Measurements from ENCODE around the gene UBE2D2. TPM values are rescaled to one million over a fixed set of nuclear protein-coding genes. Genes with fewer than 3 reads are reported as not detected.

Gene UBE2D2
- total RNA-seq, 1 experiment from 2014 or later: 222 TPM

DNA sequence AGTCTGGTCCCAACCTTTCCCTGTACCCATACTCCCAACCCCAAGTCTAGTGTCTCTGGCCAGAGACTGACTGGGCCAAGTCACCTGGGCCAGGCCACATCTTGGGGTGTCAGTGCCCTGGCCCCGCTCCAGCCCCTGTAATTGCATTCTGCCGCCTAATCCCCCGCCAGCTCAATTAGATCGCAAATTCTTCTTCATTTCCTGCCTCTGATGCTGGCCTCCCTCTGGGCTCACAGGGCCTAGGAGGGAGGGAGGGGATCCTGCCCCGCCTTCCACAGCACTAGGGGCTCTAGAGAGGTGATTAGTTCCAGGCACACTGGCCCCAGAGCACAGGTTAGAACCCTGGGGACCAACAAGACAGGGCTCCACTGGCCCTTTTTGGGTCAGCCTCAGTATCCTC is 92.5 kb downstream of the UBE2D2 start:
- H3K27ac ChIP-seq (ENCODE audit: low read length): peak overlapping the region; percentile 82
- POLR2A ChIA-PET: no interaction called here

GRCh38 chr5:139654464-139654863 is 93.3 kb downstream of the UBE2D2 start:
- intact Hi-C loops (cut with micrococcal nuclease; ENCODE audit: unreplicated experiment): loop anchor here (5.0 kb wide), 1 partner anchor 38 kb away; no protein-coding TSS in a partner anchor
- Histone ChIP-seq H3K36me3 (ENCODE audit: control insufficient read depth, insufficient read depth, low read length) (no peaks in the 10 kb centered on the region; the same call in 1 of the 2 replicates), H3K27me3 (ENCODE audit: control insufficient read depth, insufficient read depth, low read length) (no peaks in the 10 kb centered on the region), H3K27ac (ENCODE audit: low read length) (peak overlapping the region; percentile 82), H3K9me3 (ENCODE audit: control insufficient read depth, insufficient read depth, low read depth, low read length) (no peaks in the 10 kb centered on the region), H3K4me1 (ENCODE audit: control insufficient read depth, insufficient read depth, low read length) (peaks cover 73% of the 10 kb centered on the region), H3K4me3 (ENCODE audit: low read depth in 2 of 2, low read length in 2 of 2) (peak overlapping the region in 1 of 2 experiments; percentile 15; a peak in 2 of 4 replicates)
- DNase-seq (ENCODE audit: low read depth, low spot score) (no peak), ATAC-seq (no peak)
- no peak for TF ChIP-seq POLR2AphosphoS5 (IDR thresholded peaks at IDR 0.05; ENCODE audit: low read depth, low read length)
- no peak for TF ChIP-seq SIN3A (IDR thresholded peaks at IDR 0.05; ENCODE audit: borderline replicate concordance, insufficient read depth, low read depth, low read length)
- TF ChIP-seq, protein P1, sequence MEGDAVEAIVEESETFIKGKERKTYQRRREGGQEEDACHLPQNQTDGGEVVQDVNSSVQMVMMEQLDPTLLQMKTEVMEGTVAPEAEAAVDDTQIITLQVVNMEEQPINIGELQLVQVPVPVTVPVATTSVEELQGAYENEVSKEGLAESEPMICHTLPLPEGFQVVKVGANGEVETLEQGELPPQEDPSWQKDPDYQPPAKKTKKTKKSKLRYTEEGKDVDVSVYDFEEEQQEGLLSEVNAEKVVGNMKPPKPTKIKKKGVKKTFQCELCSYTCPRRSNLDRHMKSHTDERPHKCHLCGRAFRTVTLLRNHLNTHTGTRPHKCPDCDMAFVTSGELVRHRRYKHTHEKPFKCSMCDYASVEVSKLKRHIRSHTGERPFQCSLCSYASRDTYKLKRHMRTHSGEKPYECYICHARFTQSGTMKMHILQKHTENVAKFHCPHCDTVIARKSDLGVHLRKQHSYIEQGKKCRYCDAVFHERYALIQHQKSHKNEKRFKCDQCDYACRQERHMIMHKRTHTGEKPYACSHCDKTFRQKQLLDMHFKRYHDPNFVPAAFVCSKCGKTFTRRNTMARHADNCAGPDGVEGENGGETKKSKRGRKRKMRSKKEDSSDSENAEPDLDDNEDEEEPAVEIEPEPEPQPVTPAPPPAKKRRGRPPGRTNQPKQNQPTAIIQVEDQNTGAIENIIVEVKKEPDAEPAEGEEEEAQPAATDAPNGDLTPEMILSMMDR (IDR thresholded peaks at IDR 0.05): no peak
- TF ChIP-seq, protein P2, sequence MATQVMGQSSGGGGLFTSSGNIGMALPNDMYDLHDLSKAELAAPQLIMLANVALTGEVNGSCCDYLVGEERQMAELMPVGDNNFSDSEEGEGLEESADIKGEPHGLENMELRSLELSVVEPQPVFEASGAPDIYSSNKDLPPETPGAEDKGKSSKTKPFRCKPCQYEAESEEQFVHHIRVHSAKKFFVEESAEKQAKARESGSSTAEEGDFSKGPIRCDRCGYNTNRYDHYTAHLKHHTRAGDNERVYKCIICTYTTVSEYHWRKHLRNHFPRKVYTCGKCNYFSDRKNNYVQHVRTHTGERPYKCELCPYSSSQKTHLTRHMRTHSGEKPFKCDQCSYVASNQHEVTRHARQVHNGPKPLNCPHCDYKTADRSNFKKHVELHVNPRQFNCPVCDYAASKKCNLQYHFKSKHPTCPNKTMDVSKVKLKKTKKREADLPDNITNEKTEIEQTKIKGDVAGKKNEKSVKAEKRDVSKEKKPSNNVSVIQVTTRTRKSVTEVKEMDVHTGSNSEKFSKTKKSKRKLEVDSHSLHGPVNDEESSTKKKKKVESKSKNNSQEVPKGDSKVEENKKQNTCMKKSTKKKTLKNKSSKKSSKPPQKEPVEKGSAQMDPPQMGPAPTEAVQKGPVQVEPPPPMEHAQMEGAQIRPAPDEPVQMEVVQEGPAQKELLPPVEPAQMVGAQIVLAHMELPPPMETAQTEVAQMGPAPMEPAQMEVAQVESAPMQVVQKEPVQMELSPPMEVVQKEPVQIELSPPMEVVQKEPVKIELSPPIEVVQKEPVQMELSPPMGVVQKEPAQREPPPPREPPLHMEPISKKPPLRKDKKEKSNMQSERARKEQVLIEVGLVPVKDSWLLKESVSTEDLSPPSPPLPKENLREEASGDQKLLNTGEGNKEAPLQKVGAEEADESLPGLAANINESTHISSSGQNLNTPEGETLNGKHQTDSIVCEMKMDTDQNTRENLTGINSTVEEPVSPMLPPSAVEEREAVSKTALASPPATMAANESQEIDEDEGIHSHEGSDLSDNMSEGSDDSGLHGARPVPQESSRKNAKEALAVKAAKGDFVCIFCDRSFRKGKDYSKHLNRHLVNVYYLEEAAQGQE (IDR thresholded peaks at IDR 0.05; ENCODE audit: insufficient read depth in 1 of 2, low read depth in 2 of 2, low read length in 1 of 2): no peak
- no peak for TF ChIP-seq TCF7L2 (IDR thresholded peaks at IDR 0.05; ENCODE audit: low read depth, low read length)
- ChIA-PET POLR2A (interaction anchor here (0.5 to 0.6 kb wide), 2 partner anchors 46 to 51 kb away, joined by 3 read pairs; no protein-coding TSS in a partner anchor), CTCF (interaction anchor here (0.8 to 1.0 kb wide), 2 partner anchors 13 to 21 kb away, joined by 3 read pairs; no protein-coding TSS in a partner anchor)
- no TSS peak for BruUV-seq (replicated peaks)
- in situ Hi-C loops (cut with HindIII; ENCODE audit: low pct_unique_long_range_greater_than_20kb, low sequenced_read_pairs): no loop called here

More for the DNA sequence above, 92.5 kb downstream of the UBE2D2 start:
- Histone ChIP-seq H3K4me1 (ENCODE audit: control insufficient read depth, insufficient read depth, low read length) (peaks cover 64% of the 10 kb centered on the region), H3K27me3 (ENCODE audit: control insufficient read depth, insufficient read depth, low read length) (no peaks in the 10 kb centered on the region), H3K36me3 (ENCODE audit: control insufficient read depth, insufficient read depth, low read length) (no peaks in the 10 kb centered on the region; the same call in 1 of the 2 replicates), H3K9me3 (ENCODE audit: control insufficient read depth, insufficient read depth, low read depth, low read length) (no peaks in the 10 kb centered on the region), H3K4me3 (ENCODE audit: low read depth in 2 of 2, low read length in 2 of 2) (peak overlapping the region in 1 of 2 experiments; percentile 78; a peak in 2 of 4 replicates)
- CTCF ChIA-PET: no interaction called here
- in situ Hi-C loops (cut with HindIII; ENCODE audit: low pct_unique_long_range_greater_than_20kb, low sequenced_read_pairs): no loop called here
- TF ChIP-seq TCF7L2 (IDR thresholded peaks at IDR 0.05; ENCODE audit: low read depth, low read length) (no peak), SIN3A (IDR thresholded peaks at IDR 0.05; ENCODE audit: borderline replicate concordance, insufficient read depth, low read depth, low read length) (no peak), POLR2AphosphoS5 (IDR thresholded peaks at IDR 0.05; ENCODE audit: low read depth, low read length) (no peak)
- TF ChIP-seq, protein P1 (IDR thresholded peaks at IDR 0.05): no peak
- TF ChIP-seq, protein P2 (IDR thresholded peaks at IDR 0.05; ENCODE audit: insufficient read depth in 1 of 2, low read depth in 2 of 2, low read length in 1 of 2): no peak
- ATAC-seq (no peak), DNase-seq (ENCODE audit: low read depth, low spot score) (no peak)
- BruUV-seq (replicated peaks): no TSS peak
- intact Hi-C loops (cut with micrococcal nuclease; ENCODE audit: unreplicated experiment): loop anchor here (5.0 kb wide), 1 partner anchor 39 kb away; no protein-coding TSS in a partner anchor
